ENCODE measurements around the gene ABRACL.

- TF ChIP-seq CTCF (optimal IDR thresholded peaks at IDR 0.05 in 1 of 3, IDR thresholded peaks at IDR 0.05 in 1 of 3, conservative IDR thresholded peaks at IDR 0.05 in 1 of 3; ENCODE audit: extremely low read depth in 1 of 3, insufficient read depth in 2 of 3, low read length in 3 of 3) (no peak), EZH2 (IDR thresholded peaks at IDR 0.05; ENCODE audit: low read length) (no peak)
Observed at GRCh38 chr6:139064981-139065665, 36.6 kb downstream of the ABRACL start.

Data from keratinocyte (primary cell).